KBM-7 (cell line): ENCODE measurements around the gene HLA-DMA.

Source experiments
- DNase-seq: peaks from one replicate; pipeline ENCODE4 v3.0.0-alpha.2; 2015
- in situ Hi-C: fragments of 300-500 bp; cut with MboI; formaldehyde crosslinking; loops from 2 replicates; pipeline ENCODE4 v1.14.3; 2020; ENCODE audit warnings: low sequenced_read_pairs, low pct_unique_long_range_greater_than_20kb, mixed read lengths

HLA-DMA gene

DNA sequence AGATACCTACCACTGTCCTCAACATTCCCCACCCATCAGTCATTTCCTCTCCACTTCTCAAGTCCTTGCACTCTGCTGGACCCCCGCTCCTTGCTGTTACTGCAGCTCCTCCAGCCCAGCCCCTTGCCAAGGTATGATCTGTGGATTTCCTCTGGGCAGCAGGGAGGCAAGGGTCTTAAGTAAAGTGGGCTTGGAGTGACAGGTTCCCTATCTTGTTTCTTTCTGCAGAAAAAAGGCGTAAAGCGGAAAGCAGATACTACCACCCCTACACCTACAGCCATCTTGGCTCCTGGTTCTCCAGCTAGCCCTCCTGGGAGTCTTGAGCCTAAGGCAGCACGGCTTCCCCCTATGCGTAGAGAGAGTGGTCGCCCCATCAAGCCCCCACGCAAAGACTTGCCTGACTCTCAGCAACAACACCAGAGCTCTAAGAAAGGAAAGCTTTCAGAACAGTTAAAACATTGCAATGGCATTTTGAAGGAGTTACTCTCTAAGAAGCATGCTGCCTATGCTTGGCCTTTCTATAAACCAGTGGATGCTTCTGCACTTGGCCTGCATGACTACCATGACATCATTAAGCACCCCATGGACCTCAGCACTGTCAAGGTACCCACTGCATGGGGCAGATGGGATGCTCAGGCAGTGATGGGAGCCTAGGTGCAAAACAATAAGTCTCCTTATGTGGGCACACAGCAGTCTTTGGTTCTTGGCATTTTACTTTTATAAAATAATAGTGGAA is 23.6 kb upstream of the HLA-DMA start:
- in situ Hi-C loops, result no loop called here
- no peak for DNase-seq

DNA sequence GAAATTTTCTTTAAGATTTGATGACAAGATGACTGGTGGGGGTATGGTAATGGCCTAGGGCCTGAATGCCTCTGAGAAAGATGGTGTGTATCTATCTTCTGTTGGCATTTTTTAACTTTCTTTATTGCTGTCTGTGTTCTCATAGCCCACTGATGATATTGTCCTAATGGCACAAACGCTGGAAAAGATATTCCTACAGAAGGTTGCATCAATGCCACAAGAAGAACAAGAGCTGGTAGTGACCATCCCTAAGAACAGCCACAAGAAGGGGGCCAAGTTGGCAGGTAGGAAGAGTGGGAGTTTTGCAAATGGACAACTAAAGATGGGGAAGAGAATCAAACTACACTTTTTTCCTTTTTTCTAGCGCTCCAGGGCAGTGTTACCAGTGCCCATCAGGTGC is 23.0 kb upstream of the HLA-DMA start:
- in situ Hi-C loops, result no loop called here
- DNase-seq, result no peak

DNA sequence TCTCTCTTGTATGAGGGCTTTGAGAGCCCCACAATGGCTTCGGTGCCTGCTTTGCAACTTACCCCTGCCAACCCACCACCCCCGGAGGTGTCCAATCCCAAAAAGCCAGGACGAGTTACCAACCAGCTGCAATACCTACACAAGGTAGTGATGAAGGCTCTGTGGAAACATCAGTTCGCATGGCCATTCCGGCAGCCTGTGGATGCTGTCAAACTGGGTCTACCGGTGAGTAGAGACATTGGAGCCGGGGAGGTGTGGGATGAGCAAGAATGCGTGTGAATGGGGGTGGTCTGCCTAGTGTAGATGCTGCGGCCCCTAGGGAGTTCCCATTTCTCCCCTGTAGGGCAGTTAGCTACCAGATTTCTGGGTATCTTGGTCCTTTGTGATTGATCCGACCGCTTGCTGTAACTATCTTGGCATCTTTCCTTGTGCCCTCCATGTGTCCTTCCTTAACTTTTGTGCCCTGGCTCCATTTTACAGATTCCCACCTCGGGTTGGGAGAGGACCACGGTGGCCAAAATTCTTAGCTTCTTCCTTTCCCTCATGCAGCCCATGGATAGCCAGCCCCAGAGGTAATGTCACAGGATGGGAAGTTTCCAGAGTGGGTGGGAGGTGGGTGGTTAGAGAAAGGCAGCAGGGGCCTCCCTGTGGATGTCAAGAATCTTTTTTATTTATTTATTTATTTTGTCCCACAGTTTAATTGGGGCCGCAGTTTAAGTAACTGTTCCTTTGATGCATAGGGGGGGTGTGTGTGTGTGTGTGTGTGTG is 21.8 kb upstream of the HLA-DMA start:
- in situ Hi-C loops, result no loop called here
- no peak for DNase-seq

DNA sequence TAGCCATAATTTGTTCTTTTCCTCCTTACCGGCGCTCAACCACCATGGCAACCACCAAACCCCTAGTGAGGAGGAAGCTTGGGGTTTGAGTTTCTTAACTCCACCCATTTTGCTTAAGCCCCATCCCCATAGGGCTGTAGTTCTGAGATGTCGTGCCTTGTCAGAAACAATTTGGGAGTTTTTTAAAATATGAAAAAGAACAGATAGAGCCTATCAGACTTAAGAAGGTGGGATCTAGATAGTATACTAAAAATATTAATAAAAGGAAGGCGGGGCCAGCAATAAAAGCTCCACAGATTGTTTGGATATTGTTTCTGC is 21.1 kb upstream of the HLA-DMA start:
- in situ Hi-C loops, result no loop called here
- DNase-seq, result peak; percentile 66

DNA sequence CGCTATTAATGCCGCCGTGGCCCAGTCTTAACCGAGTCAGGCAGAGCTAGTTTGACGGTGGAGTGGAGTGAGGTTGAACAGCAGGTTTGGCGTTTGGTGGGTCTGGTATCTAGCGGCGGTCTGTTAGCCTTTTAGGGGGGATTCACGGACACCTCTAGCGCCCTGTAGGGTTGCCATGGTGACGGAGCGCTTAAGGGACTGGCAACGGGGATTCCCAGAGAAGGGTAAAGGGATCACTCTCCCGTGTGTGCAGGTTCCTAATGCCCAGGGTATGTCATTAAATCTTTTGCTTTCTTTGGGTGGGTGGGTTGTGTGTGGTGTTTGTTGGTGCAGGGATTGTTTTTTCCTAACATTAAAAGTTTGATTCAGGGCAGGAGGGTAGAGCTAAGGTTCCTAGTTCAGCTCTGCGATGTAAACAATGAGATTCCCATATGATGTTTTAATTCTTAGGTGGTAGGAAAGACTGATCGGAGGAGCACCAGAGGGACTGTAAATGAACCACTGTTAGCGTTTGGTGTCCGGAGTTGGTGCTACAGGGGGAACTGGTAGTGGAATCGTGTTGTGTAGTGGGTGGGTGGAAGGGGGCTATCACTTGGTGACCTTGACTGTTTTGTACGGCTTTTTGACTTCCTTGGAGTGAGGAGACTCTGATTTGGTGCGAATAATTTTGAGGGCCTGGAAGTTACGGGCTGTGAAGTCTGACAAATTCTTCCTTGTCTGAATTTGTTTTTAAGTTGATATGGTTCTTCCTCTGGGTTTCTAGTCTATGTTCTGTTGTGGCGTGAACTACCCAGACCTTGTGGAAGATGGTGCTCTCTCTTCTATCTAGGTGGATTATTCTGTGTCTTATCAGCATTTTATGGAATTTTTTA is 20.5 kb upstream of the HLA-DMA start:
- in situ Hi-C loops, result no loop called here
- peak; percentile 50 for DNase-seq

DNA sequence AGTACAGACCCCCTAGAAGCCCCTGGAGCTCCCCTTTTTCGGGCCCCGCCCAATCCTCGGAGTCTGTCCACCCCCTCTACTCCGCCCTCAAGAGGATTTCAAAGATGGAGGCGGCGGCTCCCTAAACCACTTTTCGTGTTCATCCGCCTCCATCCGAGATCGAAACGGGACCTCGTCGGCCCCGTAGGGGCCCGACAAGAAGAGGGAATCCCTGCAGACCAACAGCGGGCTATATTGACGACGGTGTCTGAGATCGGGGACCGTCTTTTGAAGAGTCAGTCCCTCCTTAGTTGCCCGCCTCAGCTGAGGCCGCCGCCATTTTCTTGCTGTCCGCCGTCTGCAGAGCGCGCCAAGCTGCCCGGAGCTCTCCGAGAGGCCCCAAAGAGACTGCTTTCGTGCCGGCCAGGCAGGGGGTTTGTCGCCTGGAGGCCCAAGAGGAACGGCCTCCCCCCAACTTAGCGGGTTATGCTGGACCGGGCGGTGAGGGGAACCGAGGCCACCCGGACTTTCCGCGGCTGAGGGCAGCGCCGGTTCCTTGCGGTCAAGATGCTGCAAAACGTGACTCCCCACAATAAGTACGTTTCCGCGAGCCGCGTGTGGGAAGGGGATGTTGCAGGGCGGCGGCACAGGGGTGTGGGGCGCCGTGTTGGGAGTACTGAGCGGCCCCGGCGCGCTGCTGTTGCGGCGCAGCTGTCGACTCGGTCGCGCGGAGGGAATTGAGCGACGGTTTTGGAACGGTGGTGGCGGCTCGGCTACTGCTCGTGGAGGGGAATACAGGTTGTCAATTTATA is 19.7 kb upstream of the HLA-DMA start:
- in situ Hi-C loops, result no loop called here
- no peak for DNase-seq

DNA sequence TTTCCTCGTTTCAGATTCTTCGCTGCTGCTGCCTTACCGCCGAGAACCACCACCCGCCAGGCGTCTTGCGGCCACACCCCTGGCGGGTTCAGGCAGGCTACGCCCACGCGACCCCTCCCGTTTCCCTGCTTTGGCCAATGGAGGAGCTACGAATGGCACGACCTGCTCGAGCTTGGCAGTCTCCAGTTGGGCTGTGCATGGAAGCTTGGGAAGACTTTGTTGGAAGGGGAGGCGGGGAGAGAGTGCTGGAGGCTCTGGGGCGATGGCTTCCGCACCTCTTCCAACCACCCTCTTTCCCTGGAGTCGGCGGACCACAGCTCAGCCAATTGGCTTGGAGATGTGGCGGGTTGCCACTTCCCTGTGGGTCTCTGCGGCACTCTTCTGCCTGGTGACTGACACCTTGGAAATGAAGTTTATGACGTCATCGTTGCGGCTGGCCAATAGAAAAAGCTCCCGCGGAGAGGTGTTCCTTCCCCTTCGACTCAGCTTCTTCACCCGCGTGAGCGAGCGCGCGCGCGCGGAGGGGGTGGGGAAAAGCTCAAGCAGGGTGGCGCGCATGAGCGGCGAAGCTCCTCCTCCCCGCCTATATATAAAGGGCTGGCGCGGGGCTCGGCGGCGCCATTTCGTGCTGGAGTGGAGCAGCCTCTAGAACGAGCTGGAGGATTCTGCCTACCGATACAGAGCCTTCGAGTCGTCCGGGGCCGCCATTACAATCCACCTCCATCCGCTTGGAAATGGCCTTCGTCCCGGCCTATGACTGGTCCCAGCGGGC is 18.9 kb upstream of the HLA-DMA start:
- in situ Hi-C loops, result no loop called here
- DNase-seq, result peak; percentile 100

DNA sequence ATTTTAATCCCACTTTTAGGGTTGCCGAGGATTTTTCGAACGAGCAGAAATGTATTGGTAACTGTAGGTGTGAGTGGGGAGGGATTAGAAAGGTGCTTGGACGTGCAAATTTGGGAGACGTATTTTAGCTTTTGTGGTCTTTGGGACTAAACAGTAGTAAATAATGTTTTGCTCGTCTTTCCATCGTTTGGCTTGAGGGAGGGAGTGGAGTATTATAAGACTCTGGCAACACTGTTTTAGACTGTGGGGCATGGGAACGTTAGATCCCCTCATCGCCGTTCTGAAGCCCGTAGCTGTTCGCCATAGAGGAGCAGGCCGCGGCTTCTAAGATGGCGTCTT is 18.3 kb upstream of the HLA-DMA start:
- no peak for DNase-seq
- in situ Hi-C loops, result no loop called here

DNA sequence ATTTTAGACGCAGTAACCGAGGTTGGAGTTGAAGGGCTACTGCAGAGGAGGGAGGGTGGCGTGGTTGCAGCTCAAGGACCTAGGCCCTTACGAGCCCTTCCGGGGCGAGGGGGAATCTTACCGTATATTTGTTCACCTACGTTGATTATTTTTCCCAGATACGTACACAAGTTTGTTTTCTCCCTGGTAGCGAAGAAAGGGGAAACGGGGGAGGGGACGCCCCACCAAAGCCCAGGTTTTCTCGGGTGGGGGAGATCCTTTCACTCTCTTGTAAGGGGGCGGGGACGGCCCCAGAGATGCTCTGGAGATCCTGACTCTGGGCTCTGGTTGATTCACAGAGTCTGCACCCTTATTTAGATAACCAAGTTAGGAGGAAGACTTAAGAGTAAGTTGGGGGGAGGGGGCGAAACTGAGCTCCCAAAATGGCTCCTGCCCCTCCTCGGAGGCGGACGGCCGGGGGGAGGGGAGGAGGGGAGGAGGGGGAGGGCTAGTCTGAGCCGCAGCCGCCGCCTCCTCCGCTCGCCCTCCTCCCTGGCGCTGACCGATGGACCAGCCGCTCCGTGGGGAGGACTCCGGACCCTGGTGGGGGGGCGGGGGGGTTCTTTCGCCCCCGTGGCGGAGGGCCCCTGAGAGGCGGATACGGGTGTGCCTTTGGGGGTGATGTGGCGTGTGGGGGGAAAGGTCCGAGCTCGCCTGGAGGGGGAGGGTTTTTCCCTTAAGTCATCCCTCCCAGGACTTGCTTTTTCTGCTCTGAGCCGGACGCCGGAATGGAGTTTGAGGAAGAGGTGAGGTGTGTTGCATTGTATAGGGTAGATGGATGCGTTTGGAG is 17.7 kb upstream of the HLA-DMA start:
- peak; percentile 74 for DNase-seq
- in situ Hi-C loops, result no loop called here

DNA sequence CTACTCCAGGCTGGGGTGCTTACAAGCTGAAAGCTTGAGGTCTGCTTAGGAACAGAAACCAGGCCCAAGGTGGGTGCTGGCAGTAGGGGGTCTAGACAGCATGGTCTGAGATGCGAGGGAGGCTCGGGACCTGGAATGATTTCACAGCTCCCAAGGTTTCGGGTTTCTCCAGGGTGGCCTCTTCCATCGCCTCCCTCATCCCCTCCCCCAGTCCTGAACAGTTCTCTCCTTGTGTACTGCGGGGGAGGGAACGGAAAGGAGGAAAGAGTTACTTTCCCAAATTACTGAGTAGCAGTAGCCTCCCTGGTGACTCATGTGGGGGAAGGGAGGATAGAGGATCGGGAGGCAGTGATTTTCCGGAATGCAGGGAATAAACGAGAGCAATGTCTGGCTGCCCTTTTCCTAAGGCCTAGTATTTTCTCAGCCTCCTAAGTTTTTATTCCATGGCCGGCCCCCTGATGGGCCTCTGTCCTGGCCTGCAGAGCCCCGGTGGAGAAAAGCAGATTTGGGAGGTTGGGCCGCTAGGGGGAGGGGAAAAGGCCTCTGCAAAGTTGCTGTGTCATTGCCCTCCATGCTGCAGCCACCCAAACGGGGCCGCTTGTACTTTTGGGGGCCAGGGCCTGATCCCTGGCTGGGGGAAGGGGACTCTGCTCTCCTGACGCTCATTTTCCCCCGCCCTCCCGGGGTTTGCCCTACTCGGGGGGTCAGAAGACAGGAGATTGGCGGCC is 17.0 kb upstream of the HLA-DMA start:
- peak; percentile 89 for DNase-seq

DNA sequence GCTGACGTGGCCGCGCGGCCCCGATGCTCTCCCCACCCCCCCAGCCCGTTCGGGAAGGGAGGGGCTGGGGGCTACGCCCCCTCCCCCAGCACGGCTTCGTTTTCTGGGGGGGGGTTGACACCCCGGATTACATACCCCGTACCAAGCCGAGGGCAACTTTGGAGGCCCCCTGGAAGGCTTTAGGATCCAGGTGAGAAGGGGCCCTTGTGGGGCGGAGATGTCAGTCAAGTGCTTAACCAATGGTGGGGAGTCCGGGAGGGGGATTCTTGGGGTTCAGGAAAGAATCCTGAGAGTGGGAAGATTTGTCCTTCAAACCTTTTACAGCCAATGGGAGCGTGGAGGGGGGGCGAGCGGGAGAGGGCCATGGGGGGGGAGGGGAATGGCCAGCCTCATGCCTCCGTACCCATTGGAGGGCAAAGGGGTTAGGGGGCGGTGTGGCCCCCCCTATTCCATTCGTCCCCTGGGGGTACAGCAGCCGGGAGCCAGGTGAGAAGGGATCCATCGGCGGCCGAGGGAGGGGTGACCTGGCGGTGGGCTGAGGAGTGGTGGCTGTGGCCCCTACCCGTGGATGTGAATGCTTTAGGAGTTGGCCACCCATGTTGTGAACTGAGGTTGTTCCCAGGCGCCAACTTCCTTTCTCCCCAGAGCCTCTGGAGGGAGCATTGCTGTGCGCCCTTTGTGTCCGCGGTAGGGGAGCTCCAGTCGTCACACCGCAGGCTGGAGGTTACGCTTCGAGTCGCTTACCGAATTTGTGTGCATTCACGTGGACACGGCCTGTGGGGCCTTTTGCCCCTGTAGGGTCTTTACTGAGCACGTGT is 16.2 kb upstream of the HLA-DMA start:
- in situ Hi-C loops, result no loop called here
- DNase-seq, result peak; percentile 52

More for the DNA sequence above, 17.0 kb upstream of the HLA-DMA start:
- in situ Hi-C loops, result no loop called here

DNA sequence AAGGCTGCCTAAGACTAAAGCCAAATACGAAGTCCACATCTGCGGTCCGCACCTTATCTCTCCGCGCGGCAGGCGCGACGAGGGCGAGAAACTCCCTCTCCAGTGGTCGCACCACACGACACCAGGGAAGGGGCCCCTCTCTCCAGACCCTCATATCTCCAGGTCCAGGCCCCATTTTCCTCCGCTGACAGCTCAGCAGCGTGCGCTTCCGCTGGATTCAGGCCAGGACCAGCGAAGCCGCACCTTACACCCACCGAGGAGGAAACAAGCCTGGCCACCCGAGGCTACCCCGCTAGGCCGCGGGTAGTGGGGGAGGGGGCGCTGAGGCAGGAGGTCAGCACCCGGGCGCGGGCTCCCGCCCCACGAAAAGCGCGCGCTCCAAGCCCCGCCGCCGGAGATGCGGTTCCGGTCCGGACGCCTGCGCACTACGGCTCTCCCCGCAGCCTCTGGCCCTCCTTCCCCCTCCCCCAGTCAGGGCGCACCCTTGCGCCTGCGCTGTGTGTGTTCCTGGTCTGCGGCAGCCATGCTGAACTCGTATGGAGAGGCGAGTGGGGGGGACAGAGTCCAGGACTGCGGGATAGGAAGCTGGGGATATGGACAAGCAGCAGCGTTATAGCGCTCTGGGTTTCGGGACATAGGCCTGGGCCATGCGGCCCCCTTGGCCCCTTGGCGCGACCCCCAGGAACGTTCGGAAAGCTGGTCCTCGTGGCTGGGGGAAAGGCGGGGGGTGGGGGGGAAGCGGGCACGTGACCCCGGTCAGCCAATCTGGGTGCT is 15.4 kb upstream of the HLA-DMA start, which contains the start of gene BRD2:
Gene BRD2 (plus strand): TSS at position 502 of the 774 bp plus-strand sequence. CDS start 4,305 bp downstream, outside the sequence.
- peak; percentile 94 for DNase-seq
- in situ Hi-C loops, result no loop called here

DNA sequence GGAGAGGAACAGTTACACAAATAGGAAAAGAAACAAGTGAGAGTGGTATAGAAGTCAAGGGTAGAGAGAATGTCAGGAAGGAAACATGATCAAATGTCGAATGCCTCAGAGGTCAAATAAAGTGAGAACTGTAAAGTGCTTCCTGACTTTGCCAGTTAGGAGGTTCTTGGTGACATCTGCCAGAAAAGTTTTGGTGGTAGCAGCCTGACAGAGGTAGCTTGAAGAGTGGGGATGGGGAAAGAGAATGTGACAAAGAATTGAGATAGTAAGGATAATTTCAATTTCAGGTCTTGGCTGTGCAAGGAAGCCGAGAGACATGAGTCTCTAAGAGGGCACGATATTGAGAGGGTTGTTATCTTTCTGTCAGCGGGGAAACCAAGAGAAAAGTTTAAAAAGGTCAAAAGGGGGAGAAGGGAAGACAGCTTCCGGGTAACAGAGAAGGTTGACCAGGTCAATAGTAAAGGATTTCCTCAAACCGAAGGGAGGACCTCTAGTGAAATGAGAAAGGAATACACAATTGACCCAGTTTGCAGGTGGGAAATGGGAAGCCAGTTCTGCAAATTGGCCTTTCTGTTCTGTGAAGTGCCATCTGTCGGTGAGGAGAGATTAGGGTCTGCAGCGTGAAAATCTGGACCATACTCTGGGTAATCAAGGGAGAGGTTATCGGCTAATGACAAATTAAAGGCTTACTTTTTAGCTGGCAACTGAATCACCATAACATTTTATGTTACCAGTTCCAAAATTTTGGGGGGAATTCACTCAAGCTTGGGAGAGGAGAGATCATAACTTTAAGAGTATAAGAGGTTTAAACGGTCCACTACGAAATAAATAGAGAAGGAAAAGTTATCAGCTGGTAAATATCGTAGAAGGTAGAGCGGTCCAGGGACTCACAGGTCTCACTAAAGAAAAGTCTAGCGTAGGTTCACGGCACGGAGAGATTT is 14.5 kb upstream of the HLA-DMA start:
- peak; percentile 65 for DNase-seq
- in situ Hi-C loops, result no loop called here

DNA sequence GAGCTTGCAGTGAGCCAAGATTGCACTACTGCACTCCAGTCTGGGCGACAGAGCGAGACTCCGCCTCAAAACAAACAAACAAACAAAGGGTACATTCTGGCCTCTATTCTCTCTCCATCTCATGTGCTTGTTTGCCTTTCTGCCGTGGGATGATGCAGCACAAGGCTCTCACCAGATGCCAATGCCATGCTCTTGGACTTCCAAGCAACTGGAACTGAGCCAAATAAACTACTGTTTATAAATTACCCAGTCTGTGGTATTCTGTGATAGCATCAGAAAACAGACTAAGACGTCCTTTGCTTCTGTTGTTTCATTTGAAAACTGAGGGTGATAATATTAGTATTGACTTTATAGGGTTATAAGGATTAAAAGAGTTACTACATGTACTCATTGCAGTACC is 11.9 kb upstream of the HLA-DMA start:
- in situ Hi-C loops, result no loop called here
- DNase-seq, result no peak

DNA sequence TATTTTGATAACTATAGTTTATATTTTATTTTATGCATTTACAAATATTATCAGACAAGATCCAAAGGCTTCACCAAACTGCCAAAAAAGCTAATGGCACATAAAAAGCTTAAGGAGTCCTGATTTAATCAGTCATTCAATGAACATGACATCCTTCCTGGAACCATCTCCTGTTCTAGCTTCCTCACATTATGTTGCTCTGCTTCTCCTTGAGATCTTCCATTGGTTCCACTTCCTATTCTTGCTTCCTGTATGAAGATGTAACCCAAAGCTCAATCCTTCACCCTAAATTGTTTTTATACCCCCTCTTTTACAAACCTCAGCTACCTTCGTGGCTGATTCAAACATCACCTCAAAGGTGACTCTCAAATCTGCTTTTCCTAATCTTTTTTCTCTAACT is 11.0 kb upstream of the HLA-DMA start:
- no peak for DNase-seq
- in situ Hi-C loops, result no loop called here
